GM19240 (cell line): Measurements from ENCODE around the gene AHI1.

Source experiments
- DNase-seq: peaks from one replicate; pipeline ENCODE4 v3.0.0; 2011; ENCODE audit warnings: low spot score; ENCODE audit not compliant: insufficient read length

Gene AHI1

DNA sequence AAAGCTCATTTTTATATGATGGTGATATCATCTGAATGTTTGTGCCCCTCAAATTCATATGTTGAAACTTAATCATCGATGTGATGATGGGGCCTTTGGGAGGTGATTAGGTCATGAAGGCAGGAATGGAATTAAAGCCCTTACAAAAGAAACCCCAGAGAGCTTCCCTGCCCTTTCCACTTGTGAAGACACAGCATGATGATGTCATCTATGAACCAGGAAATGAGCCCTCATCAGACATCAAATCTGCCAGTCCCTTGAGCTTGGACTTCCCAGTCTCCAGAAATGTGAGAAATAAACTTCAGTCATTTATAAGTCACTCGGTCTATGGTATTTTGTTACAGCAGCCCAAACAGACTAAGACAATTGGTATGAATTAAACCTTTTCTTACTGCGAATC, 163.4 kb downstream of the AHI1 start:
- no peak for DNase-seq

DNA sequence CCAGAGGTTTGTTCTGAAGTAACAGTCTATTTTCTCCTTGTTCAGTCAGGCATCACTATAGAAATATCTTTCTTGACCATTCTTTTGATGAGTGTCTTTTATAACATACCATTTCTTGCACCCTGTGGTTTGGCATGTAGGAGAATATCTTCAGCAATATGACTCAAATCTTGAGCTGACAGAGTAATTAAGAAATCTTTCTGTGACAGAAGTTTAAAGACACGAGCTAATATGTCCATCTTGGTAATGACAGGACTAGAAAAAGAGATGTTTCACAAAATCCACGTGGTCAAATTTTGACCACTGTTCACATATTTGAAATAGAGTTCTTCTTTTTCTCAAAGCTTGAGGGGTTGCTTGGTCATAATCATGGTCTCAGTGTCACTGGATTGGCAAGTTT, 166.5 kb downstream of the AHI1 start:
- DNase-seq, result no peak

- no peak for DNase-seq
Measured at GRCh38 chr6:135329851-135330803, 167.4 kb downstream of the AHI1 start.

- DNase-seq, result no peak
Measured at GRCh38 chr6:135328136-135328535, 169.4 kb downstream of the AHI1 start.

DNA sequence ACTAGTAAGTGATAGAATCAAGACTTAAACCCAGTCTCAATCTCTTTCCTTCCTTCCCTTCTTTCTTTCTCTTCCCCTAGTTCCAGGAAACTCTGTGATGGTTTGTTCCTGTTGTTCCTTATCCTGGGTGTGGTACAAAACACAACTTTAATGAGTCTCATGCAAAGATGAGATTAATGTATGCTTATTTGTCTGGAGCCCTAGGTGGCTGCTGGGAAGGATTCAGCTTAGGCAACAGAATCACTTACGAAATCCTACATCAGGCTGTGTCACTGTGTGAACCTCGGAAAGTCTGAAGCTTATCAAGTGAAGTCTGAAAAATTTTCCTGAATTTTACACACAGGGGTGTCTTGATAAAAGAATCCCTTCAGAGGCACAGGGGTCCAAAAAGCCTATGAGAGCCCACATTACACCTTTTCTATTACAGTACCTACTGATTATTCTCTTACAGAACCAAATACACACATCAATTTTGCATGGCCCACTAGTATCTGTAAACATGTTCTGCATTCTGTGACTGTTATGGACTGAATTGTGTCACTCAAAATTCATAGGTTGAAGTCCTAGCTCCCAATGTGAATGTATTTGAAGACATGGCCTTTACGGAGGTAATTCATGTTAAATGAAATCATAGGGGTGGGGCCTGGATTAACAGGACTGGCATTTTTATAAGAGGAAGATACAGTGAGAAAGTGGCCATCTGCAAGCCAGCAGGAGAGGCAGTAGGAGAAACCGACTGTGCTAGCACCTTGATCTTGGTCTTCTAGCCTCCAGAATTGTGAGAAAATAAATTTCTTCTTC, 171.7 kb downstream of the AHI1 start:
- no peak for DNase-seq

GRCh38 chr6:135324531-135324930, 173.0 kb downstream of the AHI1 start:
- no peak for DNase-seq

GRCh38 chr6:135323979-135324378, 173.6 kb downstream of the AHI1 start:
- DNase-seq, result no peak

DNA sequence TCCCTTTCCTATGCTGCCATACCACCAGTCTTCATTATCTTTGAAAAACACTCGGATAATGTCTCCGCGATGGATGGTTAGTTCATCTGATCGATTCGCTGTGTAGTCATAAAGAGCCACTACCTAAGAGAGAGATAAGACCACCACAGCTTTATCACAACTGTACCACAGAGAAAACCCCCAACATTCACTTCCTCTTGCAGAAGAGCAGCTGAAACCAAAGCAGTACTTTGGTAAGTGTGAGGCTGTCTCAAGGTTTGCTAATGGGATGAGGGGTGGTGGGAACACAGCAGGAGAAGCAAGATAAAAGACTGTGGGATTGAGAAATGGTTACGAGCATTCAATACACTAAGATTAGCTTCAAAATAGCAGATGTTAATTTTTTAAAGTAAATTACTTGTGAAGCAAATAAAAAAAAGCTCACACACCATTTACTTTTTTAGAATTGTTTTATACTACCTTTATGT, 174.3 kb downstream of the AHI1 start:
- DNase-seq, result no peak

GRCh38 chr6:135322427-135323201, 174.9 kb downstream of the AHI1 start:
- no peak for DNase-seq

GRCh38 chr6:135320721-135321621, 176.6 kb downstream of the AHI1 start:
- no peak for DNase-seq

DNA sequence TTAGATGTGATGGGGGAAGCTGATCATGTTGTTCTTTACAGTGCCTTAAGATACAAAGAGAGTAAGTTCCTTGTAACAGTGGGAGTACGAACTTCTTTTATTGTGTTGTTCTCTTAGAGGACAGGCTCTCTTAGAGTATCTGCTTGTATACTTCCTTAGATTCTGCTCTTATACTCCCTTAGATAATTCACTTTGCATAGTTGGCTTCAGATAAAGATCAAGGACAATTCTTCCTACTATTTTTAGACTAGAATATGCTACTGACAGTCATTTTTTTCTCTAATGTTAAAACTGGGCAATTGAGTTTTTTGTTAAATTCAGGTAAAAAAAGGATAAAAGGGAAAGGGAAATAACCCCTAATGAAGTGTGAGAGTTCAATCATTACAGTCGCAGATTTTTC, 177.7 kb downstream of the AHI1 start:
- no peak for DNase-seq

DNA sequence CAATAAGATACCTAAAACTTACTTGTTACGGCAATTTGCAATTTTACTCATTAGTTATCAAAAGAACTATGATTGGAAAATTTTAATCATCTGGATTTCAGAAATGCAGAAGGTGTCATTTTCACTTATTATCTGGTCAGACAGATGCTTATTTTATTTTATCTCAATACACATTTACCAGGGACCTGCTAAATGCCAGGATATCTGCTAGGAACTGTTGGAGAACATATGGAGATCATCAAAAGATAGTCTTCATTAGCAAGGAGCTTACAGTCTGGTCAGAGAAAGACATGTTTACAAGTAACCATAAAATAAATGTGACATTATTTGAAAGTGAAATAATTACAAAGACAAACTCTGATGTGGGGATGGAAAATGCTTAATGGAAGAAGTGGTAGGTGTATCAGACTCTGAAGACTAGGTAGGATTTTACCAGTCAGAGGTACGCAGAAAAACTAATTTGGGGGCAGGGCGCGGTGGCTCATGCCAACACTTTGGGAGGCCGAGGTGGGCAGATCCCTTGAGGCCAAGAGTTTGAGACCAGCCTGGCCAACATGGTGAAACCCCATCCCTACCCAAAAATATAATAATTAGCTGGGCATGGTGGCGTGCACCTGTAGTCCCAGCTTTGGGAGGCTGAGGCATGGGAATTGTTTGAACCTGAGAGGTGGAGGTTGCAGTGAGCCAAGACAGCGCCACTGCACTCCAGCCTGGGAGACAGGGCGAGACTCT, 178.6 kb downstream of the AHI1 start:
- DNase-seq, result no peak

DNA sequence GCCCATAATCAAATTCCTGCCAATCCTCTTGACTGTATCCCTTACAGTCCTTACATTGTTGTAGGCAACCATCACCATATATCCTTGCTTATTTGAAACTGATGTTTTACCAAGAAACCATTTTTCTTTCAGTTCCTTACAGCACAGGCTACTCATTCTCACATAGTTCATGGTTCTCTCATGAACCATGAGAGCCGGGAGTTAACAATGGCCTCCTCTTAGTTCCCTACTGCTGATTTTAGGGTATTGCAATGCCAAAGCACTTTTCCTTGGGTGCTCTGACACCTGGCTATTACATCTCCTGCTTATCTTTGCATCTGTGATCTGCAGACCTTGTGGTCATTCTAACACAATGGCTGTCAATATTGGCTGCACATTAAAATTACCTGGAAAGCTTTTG, 183.0 kb downstream of the AHI1 start:
- no peak for DNase-seq

DNA sequence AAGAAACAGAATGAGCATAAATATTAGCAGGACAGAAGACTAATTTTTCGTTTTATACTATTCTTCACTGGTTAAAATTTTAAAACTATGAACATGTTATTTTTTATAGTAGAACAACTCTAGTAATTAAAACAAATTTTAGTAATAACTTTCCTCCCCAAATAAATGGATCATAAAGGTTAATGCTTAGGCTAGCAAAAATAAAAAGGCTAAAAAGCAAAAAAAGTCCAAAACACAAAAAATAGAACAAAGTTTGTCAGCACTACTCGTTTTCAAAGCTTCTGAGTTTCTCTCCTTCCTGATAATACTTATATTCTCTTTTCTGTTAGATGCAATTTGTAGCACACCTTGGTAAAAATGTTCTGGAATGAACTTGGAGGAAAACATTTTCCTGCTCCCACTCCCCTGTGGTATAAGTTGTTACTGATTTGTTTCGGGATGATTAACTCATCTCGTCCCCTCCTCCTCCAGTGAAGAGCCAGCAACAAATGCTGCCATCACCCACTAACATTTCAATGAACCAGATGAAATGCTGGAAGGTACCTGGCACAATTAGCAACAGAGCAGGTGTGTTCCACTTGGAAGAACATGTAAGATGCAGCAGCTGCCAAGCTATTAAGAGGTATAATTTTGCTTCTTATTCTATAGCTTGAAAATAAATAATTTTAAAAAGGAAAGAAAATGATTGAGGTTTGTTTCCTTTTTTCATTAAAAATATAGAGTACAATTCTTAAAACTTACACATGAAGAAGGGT, 185.9 kb downstream of the AHI1 start:
- DNase-seq, result no peak

DNA sequence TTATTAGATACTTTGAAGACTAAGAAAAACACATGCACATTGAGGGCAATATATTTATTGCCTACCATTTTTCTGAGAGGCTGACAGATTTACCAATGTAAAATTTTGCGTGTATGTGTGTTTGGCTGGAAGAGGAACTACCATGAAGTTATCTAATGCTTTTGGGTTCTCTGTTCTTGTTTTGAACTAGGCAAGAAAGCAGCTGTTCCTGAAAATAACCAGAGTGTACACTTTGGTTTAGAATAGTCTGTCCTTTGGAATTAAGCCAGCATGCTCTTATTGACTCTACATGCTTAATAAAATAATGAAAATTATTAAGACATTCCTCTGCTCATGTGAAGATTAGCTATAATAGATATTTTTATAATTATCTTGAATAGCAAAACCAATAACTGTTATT, 187.2 kb downstream of the AHI1 start:
- no peak for DNase-seq

GRCh38 chr6:135306740-135307420, 190.7 kb downstream of the AHI1 start:
- no peak for DNase-seq

DNA sequence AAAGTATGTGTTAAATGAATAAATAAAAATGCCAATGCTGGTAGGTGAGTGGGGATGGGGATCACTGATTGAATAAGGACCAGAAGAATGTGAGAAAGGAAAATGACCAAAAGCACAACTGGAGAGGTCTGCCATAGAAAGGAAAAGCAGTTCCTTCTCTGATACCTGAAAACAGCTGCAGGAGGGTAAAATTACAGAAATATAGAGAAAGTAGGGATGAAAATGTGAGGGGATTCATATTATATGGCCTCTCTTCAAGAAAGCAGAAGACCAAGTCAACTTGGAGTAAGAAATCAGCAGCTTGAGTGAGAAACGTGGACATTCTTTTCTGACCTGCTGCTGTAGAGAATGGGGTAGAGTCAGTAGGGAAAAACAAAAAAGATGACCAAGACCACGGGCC, 191.4 kb downstream of the AHI1 start:
- DNase-seq, result no peak

DNA sequence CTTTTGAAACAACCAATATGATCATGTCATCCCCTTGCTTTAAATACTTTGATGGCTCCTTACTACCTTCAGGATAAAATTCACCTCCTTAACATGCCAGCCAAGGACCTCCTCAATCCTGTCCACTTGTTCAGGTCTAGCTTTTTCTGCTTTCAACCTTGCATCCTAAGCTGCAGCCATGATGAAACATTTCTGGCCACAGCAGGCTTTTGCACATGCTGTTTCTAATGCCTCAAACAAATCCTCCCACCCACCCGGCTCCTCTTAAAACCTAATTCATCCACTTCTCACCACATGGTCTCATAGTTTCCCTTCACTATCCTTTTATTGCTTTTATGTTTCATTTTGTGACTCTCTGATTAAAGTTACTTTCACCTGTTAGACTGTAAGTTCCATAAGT, 191.9 kb downstream of the AHI1 start:
- DNase-seq, result no peak

DNA sequence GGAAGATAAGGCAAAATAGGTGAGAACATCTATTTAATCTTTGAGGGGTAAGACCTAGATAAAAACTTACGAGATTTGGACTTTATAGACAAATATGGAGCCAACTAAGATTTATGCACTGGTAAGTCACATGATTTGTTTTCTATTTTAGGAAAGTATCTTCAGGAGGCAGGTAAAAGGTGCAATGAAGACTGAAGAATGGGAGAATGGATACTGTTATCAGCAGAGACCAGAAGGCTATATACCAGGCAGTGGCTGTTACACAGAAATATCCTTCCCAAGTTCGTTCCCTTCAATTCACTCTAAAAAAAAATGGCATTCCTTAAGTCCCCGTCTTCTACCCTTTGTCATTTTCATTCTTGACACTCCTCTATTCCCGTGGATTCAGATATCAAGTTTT, 192.7 kb downstream of the AHI1 start:
- DNase-seq, result no peak
